HG03457 (cell line): ENCODE data around the gene ATAD3C.
"Not testable (repeated sequence)": the region's sequence is repeated elsewhere in the genome, so short reads cannot be mapped to it uniquely, and the experiment has no call there.

Experiments used
- ATAC-seq: cut with Tn5 transposase; IDR thresholded peaks from one replicate; pipeline ENCODE4 v1.9.1; 2021; ENCODE audit warnings: moderate number of reproducible peaks; ENCODE audit not compliant: unreplicated experiment

Gene ATAD3C, protein sequence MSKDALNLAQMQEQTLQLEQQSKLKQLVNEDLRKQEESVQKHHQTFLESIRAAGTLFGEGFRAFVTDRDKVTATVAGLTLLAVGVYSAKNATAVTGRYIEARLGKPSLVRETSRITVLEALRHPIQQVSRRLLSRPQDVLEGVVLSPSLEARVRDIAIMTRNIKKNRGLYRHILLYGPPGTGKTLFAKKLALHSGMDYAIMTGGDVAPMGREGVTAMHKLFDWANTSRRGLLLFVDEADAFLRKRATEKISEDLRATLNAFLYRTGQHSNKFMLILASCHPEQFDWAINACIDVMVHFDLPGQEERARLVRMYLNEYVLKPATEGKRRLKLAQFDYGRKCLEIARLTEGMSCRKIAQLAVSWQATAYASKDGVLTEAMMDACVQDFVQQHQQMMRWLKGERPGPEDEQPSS

DNA sequence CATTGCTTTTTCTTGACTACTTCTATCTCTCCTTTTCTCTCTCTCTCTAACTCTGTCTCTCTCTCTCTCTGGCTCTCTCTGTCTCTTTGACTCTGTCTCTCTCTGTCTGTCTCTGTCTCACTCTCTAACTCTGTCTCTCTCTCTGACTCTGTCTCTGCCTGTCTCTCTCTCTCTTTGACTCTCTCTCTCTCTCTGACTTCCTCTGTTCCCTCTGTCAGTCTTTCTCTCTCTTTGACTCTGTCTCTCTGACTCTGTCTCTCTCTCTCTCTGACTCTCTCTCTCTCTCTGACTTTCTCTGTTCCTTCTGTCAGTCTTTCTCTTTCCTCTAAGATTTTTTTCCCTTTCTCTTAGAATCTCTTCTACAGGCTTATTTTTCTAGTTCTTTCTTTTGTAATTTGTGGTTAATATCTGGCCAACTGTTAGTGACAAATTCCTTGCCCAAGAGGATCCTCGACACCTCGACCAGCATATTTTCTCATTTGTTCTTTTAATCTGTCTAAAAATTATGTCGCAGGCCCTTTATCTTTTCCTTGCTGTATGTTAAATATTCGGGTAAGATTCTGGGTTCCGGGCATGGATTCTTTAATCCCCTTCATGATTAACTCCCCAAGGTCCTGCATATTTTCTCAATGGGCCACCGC, at the start of gene ATAD3C:
ATAD3C (plus strand) TSS at position 591 of the 641 bp plus-strand sequence. CDS start 995 bp downstream, outside the sequence.
- ATAC-seq = no peak

- no peak for ATAC-seq
Observed at GRCh38 chr1:1399872-1400575, 49.5 kb upstream of the ATAD3C start.

- no peak for ATAC-seq
Observed at GRCh38 chr1:1400576-1401456, 48.7 kb upstream of the ATAD3C start.

DNA sequence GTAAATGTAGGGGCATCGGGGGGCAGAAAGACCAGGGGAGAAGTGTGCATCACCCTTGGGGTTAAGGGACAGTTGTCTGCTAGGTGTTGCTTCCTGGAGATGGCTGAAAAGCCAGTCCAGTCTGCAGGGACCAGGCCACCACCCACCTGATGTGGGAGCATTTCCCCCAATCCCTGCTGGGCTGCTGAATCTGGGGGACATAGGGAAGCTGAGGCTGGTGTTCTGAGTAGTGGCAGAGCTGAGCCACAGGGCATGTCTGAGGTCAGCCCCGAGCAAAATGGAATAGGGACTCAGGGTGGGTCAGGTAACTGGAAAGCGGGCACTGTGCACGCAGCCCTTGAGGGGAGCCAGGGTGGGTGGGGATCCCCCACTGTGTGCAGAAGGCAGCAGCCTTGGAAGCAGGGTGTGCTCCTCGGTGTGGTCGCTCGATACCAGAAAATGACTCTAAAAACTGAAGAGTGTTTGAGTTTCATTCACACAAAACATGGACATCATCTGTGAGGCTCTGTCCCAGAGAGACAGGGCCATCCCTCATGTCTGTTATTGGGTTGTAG, 48.0 kb upstream of the ATAD3C start:
- ATAC-seq = no peak

DNA sequence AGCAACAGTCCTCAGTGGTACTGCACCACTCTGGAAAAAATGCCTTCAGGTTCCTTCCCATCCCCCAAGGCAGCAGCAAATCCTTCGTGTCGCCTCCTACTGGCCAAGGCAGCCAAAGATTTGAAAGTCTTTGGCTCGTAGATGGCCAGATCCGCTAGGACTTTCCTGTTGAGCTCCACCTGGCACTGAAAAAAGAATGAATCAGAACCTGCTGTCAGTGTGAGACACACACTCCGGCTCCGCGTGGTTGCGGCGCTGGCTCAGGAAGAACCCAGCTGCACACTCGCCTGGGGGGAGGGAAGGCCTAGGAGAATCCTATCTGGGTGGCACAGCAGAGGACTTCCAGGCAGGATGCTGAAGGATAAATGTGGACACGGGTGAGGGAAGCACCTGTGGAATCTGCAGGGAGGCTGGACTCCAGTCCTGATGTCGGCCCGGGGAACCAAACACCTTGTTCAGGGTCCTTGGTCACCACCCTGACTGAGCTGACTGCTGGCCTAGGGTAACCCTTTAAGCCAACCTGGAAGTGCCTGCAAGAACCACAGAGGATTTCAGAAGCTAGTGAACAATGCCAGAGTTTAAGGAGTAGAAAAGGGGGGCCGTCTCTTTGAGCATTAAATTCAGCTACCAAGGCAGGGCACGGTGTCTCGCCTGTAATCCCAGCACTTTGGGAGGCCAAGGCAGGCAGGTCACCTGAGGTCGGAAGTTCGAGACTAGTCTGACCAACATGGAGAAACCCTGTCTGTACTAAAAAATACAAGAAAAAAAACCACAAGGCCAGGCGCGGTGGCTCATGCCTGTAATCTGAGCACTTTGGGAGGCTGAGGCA, 47.2 kb upstream of the ATAD3C start:
- ATAC-seq = no peak

GRCh38 chr1:1402901-1403392, 46.5 kb upstream of the ATAD3C start:
- not testable (repeated sequence) for ATAC-seq

- no peak for ATAC-seq
Observed at GRCh38 chr1:1403653-1404052, 45.8 kb upstream of the ATAD3C start.

DNA sequence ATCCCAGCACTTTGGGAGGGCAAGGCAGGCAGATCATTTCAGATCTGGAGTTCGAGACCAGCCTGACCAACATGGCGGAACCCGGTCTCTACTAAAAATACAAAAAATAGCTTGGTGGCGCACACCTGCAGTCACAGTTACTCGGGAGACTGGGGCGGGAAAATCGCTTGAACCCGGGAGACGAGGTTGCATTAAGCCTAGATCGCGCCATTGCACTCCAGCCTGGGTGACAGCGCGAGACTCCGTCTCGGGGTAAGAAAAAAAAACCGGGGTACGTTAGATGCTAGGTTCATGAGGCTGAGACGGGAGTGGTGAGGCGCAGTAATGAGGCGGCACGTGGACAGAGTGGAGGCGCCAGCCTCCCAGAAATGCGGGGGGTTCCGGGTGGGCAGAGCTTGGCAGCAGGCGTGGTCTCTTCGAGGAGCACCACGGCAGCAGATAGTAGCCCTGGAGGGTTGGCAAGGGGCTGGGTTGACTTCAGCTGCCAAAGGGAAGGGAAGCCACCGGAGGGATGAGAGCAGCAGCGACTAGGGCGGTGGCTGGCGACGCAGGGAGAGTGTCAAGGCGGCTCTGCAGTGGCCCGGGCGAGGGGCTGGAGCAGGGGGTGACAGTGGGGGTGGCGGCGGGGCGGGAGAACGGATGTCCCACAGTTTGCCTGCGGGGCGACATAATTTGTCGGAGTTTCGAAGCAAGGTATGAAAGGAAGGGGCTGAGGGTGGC, 43.2 kb upstream of the ATAD3C start:
- no peak for ATAC-seq

DNA sequence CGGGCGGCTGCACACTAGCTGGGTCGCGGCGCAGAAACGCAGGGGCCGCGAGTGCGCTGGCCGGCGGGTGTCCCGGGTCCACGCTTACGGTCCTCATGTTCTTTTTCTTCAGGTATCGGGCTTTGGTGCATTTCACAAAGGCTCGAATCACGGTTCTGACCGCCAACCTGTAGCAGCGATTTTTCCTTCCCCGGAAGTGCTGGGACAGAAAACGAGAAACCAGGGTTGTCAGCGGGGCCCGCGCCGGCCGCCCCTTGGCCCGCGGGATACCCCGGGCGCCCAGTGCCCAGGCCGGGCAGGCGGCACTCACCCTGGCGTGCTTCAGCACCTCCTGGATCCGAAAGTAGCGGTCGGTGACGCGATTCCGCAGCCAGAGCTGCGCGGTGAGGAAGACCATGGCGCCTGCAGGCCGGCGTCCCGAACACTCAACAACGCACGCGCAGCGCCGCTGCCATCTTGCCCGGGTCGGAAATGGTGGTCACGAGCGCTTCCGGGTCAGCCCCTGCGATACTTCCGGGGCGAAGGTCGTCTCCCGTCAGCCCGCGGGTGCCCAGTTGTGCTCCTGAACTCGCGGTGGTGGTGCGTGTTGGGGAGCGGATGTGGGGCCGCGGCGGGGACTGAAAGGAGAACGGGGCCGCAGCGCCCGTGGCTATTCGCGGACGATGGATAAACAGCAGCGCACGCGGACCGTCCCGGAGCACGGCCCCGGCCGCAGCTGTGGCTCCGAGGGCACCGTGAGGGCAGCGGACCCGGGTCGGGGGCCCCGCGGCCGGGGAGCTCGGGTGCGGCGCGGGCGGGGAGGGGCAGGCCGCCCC, 42.5 kb upstream of the ATAD3C start, which contains the start of gene MRPL20:
MRPL20 (minus strand) TSS at position 473 of the 815 bp plus-strand sequence; CDS start at position 397, 76 bp downstream.
- ATAC-seq = peak; percentile 65

- no peak for ATAC-seq
Observed at GRCh38 chr1:1407636-1408318, 41.7 kb upstream of the ATAD3C start.

DNA sequence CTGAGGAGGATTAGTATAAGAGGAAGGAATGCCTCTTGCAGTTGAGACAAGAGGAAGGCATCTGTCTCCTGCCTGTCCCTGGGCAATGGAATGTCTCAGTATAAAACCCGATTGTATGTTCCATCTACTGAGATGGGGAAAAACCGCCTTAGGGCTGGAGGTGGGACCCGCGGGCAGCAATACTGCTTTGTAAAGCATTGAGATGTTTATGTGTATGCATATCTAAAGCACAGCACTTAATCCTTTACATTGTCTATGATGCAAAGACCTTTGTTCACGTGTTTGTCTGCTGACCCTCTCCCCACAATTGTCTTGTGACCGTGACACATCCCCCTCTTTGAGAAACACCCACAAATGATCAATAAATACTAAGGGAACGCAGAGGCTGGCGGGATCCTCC, 39.3 kb upstream of the ATAD3C start:
- ATAC-seq = not testable (repeated sequence)

GRCh38 chr1:1411626-1412025, 37.9 kb upstream of the ATAD3C start:
- no peak for ATAC-seq

GRCh38 chr1:1412311-1412902, 37.1 kb upstream of the ATAD3C start:
- not testable (repeated sequence) for ATAC-seq

GRCh38 chr1:1415751-1416150, 33.7 kb upstream of the ATAD3C start:
- ATAC-seq = no peak

DNA sequence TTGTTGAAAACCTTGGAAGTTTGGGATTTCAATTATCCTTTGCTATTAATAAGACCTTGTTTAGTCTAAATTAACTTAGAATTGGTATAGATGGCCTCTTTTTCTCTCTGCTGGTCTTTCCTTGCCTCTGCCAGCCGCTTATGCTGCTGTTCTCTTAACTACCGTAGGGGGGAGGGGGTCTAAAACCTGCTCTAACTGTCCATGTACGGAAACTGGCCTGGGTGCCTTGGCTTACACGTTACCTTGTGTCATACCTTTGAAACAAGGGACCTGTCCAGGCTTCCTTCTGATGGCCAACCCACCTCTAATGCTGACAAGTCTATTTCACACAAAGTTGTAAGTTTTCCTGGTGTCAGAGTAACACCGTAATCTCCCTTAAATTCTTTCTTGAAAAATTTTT, 32.1 kb upstream of the ATAD3C start:
- not testable (repeated sequence) for ATAC-seq

GRCh38 chr1:1417825-1418463, 31.5 kb upstream of the ATAD3C start:
- not testable (repeated sequence) for ATAC-seq
